ENCODE results near the gene KIFBP.

DNA sequence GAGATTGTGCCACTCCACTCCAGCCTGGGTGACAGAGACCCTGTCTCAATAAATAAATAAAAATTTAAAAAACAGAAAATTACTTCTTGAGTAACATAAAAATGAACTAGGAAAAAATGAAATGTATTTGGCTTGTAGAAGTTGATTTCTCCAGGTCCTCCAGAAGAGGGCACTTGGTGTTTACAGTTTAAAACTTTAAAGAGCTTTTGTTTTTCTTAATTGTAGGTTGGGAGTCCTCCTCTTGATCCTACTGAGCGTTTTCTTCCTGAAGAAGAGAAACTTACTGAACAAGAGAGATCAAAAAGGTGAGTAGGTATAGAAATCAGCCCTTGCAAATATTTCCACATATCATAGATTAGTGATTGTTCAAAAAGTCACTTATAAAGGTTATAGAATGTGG, 16.2 kb downstream of the KIFBP start:
- TF ChIP-seq CTCF (IDR thresholded peaks at IDR 0.05) (no peak), POLR2A (IDR thresholded peaks at IDR 0.05) (no peak)

All from lower leg skin (tissue), 3 donors.